HG03575 (cell line): ENCODE results near the gene EYS.

Source experiments
- ATAC-seq: cut with Tn5 transposase; IDR thresholded peaks from one replicate; pipeline ENCODE4 v1.9.1; 2021; ENCODE audit not compliant: unreplicated experiment, insufficient number of reproducible peaks, low FRiP score; ENCODE audit errors: extremely low read depth

Gene EYS

GRCh38 chr6:64817525-64817924, 889.5 kb downstream of the EYS start:
- ATAC-seq, result no peak

- ATAC-seq, result no peak
Observed at GRCh38 chr6:64815718-64816117, 891.3 kb downstream of the EYS start.

- ATAC-seq, result no peak
Observed at GRCh38 chr6:64812138-64812537, 894.9 kb downstream of the EYS start.

DNA sequence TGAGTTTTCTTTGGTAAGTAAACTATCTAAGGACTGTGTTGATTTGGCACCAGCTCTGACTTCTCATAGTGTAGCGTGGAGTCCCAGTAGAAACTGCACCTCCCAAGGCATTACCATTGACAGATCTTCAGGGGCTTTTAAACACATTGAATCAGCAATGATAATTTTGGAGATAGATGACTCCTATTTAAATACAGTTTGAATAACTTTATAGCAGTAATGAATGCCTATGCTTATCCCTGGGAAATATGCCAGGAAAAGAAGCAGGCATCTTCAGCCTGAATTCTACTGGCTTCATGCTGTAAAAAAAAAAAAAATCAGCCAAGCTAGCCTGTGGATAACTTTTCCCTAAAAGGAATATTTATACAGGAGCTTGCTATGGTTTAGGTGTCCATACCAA, 895.9 kb downstream of the EYS start:
- ATAC-seq, result no peak

DNA sequence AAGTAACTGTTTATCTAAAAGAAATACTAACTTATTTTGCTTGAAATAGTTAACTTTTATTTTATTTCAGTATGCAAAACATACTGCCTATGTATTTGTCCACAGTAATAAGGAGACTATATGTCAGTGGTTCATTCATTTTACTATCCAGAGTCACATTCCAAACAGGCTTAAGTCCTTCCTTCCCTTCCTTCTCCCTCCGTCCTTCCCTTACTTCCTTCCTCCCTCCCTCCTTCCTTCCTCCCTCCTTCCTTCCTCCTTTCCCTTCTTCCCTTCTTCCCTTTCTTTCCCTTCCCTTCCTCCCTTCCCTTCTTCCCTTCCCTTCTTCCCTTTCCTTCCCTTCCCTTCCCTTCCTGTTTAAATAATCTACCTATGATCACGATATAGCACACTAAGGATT, 899.2 kb downstream of the EYS start:
- no peak for ATAC-seq

DNA sequence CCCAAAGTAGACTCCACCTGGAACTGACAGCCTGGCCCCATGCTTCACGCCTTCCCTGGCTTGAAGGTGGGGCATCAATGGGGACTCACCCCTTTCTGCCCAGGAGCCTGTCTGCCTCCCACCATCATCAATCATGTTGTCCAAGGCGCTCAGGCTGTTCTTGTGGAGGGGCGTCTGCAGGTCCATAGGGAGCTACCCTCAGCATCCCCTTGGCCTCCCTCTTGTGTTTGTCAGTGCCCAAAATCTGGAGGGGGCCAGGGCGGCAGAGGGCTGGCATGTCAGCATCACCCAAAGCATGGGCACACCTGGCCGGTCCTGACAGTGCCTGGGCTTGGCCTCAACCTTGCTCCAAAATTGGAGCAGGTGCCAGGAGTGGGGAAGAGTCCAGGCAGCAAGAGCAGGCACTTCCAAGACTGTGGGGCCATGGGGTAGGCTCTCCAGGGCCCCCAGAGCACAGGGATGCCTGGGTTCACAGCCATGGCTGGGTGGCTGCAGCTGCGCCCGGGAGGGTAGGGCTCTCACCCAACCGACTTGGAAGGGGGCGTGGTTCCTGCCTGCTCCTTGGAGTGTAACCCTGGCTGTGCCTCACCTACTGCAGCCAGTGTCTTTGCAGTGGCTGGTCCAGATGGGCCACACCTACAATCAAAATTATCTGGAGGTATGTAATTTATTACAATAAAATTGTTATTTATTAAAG, 903.4 kb downstream of the EYS start:
- no peak for ATAC-seq

GRCh38 chr6:64792534-64792933, 914.5 kb downstream of the EYS start:
- ATAC-seq, result no peak

- ATAC-seq, result no peak
Observed at GRCh38 chr6:64789476-64789875, 917.5 kb downstream of the EYS start.

GRCh38 chr6:64786736-64787135, 920.3 kb downstream of the EYS start:
- no peak for ATAC-seq

DNA sequence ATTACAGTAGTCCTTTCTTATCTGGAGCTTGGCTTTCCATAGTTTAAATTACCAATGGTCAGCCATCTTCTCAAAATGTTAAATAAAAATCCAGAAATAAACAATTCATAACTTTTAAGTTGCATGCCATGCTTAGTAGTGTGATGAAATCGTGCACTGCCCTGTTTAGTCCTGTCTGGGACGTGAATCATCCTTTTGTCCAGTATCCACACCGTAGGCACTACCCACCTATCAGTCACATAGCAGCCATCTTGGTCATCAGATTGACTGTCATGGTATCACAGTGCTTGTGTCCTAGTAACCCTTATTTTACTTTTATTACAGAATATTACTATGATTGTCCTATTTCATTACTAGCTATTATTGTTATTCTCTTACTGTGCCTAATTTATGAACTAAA, 924.1 kb downstream of the EYS start:
- ATAC-seq, result no peak

DNA sequence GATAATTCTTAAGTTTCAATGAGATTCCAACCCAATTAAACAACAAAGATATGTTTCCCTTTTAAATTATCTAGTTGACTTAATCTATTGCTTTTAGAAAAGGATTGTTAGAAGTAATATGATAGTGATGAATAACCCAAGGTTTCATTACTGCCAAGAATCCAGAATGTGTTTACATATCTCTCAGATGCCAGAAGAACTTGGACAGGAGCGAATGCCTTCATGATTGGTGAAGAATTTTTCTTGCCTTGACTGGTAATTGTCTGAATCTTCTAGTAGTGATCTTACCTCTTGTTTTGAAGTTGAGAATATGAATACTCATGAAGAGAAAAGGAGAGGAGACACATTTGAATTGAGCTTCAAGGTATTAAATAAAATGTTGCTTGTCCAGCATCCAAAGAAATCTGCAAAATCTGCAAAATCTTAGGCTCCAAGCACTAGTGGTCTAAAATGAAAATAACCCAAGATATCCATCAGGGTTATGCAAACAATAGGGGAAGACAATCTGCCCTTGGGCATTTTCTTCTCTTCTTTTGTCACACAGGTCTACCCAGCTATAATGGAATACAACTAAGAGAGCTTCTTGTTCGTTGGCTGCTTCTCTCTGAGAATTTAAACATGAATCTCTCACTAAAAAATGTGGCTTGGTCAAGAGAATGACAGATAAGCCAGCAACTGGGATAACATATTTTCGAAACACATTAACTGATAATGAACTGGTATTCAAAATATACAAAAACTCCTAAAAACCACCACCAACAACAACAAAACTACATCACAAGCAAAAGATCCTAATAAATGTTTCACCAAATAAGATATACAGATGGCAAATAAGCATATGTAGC, 928.9 kb downstream of the EYS start:
- no peak for ATAC-seq

GRCh38 chr6:64776359-64776758, 930.7 kb downstream of the EYS start:
- no peak for ATAC-seq

- no peak for ATAC-seq
Observed at GRCh38 chr6:64774881-64775280, 932.1 kb downstream of the EYS start.

GRCh38 chr6:64750910-64751309, 956.1 kb downstream of the EYS start:
- no peak for ATAC-seq

GRCh38 chr6:64737418-64737817, 969.6 kb downstream of the EYS start:
- no peak for ATAC-seq

DNA sequence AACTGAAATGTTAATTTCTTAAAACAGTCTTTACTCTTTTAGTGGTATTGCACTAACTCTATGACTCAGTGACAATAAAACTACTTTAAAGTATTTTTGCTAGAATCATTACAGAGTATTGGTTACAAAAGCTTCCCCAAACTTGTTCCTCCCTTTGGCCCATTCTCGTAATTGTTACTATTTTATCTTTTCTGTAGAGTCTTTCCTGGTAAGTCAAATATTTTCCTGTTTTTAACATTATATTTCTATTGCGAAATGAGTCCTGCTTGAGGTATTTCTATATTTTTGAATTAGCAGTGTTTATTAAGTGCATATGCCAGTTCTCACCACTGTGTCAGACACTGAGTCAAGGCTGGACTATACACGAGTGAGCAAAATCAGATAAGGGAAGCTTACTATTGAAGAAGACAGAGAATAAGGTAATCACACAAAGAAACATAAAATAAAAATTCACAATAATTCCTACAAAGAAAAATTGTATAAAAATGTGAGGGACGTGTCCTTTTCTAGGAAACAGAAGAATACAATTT, 970.5 kb downstream of the EYS start:
- no peak for ATAC-seq

- no peak for ATAC-seq
Observed at GRCh38 chr6:64733433-64733832, 973.6 kb downstream of the EYS start.

GRCh38 chr6:64732888-64733287, 974.1 kb downstream of the EYS start:
- ATAC-seq, result no peak

DNA sequence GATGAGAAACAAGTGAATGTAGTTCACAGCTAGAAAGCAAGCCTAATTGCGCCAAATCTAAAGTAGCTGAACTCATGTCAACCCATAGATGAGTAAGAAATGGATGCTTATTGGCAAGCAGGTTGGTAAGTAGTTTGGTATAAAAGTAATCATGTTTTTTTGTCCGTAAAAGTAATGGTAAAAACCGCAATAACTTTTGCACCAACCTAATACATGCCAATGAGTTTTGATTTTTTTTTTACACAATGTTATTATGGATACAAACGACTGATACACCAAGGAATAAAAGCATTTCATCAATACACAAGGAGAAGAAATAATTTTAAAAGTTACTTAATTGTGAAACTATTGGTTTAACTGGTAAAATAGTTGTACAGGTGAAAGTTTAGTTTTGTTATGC, 977.5 kb downstream of the EYS start:
- ATAC-seq, result no peak

DNA sequence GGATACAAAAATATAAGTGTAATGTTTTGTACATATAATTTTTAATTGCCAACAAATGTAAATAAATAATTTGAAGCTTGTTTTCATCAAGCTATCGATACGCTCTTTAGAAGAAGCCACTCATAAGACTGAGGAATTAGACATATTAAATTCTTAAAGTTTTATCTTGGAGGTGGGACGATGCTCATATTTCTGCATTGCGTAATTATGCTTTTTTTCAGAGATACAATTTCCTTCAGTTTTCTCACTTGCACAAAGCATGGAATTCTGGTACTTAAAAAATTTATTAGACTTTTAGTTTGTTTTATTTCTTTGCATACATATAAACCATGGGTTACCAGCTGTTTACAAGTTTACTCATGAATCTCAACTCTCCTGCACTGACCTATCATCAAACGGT, 980.0 kb downstream of the EYS start:
- no peak for ATAC-seq
